Measurements from ENCODE around the gene TP53I3.

DNA sequence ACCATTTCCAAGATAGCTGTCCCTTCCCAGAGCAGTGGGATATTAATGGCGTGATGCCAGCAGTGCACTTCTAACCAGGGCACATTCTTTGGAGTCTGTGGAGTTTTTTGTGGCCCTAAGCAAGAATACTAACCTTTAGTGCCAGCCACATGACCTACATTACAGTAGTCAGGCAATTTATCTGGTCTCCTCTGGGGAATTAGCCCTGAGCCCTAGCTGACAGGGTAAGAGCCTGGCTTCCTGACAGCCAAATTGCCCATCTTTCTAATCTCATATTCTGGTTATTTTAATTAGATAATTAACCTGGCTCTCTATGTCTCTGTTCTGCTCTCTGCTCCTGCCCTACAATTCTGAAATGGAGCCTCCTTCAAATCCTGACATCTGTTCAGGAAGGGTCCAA is 33.3 kb upstream of the TP53I3 start:
- TF ChIP-seq POLR2A (IDR thresholded peaks at IDR 0.05; ENCODE audit: borderline replicate concordance, extremely low read depth, insufficient read depth, insufficient read length) = no peak
- TF ChIP-seq EZH2 (IDR thresholded peaks at IDR 0.05) = no peak
- TF ChIP-seq, protein P1, sequence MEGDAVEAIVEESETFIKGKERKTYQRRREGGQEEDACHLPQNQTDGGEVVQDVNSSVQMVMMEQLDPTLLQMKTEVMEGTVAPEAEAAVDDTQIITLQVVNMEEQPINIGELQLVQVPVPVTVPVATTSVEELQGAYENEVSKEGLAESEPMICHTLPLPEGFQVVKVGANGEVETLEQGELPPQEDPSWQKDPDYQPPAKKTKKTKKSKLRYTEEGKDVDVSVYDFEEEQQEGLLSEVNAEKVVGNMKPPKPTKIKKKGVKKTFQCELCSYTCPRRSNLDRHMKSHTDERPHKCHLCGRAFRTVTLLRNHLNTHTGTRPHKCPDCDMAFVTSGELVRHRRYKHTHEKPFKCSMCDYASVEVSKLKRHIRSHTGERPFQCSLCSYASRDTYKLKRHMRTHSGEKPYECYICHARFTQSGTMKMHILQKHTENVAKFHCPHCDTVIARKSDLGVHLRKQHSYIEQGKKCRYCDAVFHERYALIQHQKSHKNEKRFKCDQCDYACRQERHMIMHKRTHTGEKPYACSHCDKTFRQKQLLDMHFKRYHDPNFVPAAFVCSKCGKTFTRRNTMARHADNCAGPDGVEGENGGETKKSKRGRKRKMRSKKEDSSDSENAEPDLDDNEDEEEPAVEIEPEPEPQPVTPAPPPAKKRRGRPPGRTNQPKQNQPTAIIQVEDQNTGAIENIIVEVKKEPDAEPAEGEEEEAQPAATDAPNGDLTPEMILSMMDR (IDR thresholded peaks at IDR 0.05 in 2 of 3, conservative IDR thresholded peaks at IDR 0.05 in 1 of 3; ENCODE audit: borderline replicate concordance in 1 of 3, insufficient read depth in 1 of 3, low read depth in 2 of 3, low read length in 2 of 3) = no peak
- no peak for TF ChIP-seq SIN3A (IDR thresholded peaks at IDR 0.05; ENCODE audit: low read depth)
- TF ChIP-seq EZH2phosphoT487 (IDR thresholded peaks at IDR 0.05; ENCODE audit: borderline replicate concordance) = no peak
- no peak for TF ChIP-seq ZNF274 (IDR thresholded peaks at IDR 0.05; ENCODE audit: low read depth, low read length)
- no peak for TF ChIP-seq YY1 (IDR thresholded peaks at IDR 0.05; ENCODE audit: extremely low read depth, insufficient replicate concordance, low read depth, low read length)
- TF ChIP-seq, protein P2, sequence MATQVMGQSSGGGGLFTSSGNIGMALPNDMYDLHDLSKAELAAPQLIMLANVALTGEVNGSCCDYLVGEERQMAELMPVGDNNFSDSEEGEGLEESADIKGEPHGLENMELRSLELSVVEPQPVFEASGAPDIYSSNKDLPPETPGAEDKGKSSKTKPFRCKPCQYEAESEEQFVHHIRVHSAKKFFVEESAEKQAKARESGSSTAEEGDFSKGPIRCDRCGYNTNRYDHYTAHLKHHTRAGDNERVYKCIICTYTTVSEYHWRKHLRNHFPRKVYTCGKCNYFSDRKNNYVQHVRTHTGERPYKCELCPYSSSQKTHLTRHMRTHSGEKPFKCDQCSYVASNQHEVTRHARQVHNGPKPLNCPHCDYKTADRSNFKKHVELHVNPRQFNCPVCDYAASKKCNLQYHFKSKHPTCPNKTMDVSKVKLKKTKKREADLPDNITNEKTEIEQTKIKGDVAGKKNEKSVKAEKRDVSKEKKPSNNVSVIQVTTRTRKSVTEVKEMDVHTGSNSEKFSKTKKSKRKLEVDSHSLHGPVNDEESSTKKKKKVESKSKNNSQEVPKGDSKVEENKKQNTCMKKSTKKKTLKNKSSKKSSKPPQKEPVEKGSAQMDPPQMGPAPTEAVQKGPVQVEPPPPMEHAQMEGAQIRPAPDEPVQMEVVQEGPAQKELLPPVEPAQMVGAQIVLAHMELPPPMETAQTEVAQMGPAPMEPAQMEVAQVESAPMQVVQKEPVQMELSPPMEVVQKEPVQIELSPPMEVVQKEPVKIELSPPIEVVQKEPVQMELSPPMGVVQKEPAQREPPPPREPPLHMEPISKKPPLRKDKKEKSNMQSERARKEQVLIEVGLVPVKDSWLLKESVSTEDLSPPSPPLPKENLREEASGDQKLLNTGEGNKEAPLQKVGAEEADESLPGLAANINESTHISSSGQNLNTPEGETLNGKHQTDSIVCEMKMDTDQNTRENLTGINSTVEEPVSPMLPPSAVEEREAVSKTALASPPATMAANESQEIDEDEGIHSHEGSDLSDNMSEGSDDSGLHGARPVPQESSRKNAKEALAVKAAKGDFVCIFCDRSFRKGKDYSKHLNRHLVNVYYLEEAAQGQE (IDR thresholded peaks at IDR 0.05; ENCODE audit: low read depth) = no peak
- TF ChIP-seq POLR2AphosphoS5 (IDR thresholded peaks at IDR 0.05; ENCODE audit: low read depth, low read length) = no peak
- TF ChIP-seq SP1 (IDR thresholded peaks at IDR 0.05; ENCODE audit: low read depth) = no peak
- TF ChIP-seq, protein P3, sequence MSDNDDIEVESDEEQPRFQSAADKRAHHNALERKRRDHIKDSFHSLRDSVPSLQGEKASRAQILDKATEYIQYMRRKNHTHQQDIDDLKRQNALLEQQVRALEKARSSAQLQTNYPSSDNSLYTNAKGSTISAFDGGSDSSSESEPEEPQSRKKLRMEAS (IDR thresholded peaks at IDR 0.05) = no peak
